Measurements from ENCODE around the gene METRNL.

DNA sequence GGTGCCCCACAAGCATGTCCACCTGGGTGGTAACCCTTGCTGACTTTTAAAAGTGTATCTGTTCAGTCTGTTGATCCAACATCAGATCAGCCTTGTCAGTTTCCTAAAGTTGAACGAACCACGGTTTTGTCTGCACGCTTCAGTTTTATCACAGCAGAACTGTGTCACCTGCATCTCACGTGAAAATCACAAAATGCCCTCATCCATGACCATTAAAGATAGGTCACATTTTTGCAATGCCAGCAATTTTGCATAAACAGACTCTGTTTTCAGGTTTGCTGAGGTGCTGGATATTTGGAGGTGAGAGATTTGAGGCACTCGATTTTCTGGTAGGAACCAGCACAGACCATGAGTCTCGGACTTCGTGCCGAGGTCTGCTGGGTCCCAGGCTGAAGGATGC lies 3.0 kb downstream of the METRNL start:
- TF ChIP-seq, protein P1, sequence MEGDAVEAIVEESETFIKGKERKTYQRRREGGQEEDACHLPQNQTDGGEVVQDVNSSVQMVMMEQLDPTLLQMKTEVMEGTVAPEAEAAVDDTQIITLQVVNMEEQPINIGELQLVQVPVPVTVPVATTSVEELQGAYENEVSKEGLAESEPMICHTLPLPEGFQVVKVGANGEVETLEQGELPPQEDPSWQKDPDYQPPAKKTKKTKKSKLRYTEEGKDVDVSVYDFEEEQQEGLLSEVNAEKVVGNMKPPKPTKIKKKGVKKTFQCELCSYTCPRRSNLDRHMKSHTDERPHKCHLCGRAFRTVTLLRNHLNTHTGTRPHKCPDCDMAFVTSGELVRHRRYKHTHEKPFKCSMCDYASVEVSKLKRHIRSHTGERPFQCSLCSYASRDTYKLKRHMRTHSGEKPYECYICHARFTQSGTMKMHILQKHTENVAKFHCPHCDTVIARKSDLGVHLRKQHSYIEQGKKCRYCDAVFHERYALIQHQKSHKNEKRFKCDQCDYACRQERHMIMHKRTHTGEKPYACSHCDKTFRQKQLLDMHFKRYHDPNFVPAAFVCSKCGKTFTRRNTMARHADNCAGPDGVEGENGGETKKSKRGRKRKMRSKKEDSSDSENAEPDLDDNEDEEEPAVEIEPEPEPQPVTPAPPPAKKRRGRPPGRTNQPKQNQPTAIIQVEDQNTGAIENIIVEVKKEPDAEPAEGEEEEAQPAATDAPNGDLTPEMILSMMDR (IDR thresholded peaks at IDR 0.05; ENCODE audit: low read length): no peak
- no peak for TF ChIP-seq EZH2phosphoT487 (IDR thresholded peaks at IDR 0.05; ENCODE audit: low read length)

All from MM.1S (cell line).